Activated CD8-positive, alpha-beta T cell treated with anti-CD3 and anti-CD28 coated beads for 36 hours (primary cell): ENCODE results near the gene ANKRD13A. TPM values are rescaled to one million over a fixed set of nuclear protein-coding genes. Genes with fewer than 3 reads are reported as not detected.

Experiments used
- ATAC-seq: fragments of 200-7000 bp; cut with Tn5 transposase; one replicate; pipeline ENCODE4 v1.10.0; 2021; ENCODE audit warnings: mild to moderate bottlenecking, moderate library complexity
- CTCF ChIA-PET: fragments of 350-600 bp; sonication (Branson Sonifier 250); formaldehyde crosslinking; loops from one replicate; lab custom pipeline; 2021; ENCODE audit warnings: antibody characterized with exemption; lab: Charles Lee
- POLR2A ChIA-PET: fragments of 350-600 bp; sonication (Branson Sonifier 250); formaldehyde crosslinking; loops from one replicate; lab custom pipeline; 2021; ENCODE audit warnings: antibody characterized with exemption; lab: Charles Lee
- DNase-seq: peaks from one replicate; pipeline ENCODE4 v3.0.0-alpha.2; 2020
- H3K27ac Mint-ChIP-seq: one replicate; pipeline ENCODE4 v1.8.0; 2021; ENCODE audit warnings: mild to moderate bottlenecking, mixed read lengths
- H3K27me3 Mint-ChIP-seq: one replicate; pipeline ENCODE4 v1.8.0; 2021; ENCODE audit warnings: mixed read lengths
- H3K36me3 Mint-ChIP-seq: one replicate; pipeline ENCODE4 v1.8.0; 2021; ENCODE audit warnings: low read depth, mixed read lengths
- H3K4me1 Mint-ChIP-seq: one replicate; pipeline ENCODE4 v1.8.0; 2021; ENCODE audit warnings: low read depth, mixed read lengths
- H3K4me3 Mint-ChIP-seq: one replicate; pipeline ENCODE4 v1.8.0; 2021; ENCODE audit warnings: mild to moderate bottlenecking, moderate library complexity, mixed read lengths
- H3K9me3 Mint-ChIP-seq: one replicate; pipeline ENCODE4 v1.8.0; 2021; ENCODE audit warnings: mixed read lengths
- intact Hi-C: fragments of 100-400 bp; cut with micrococcal nuclease; formaldehyde crosslinking; loops from one replicate; pipeline ENCODE4 v1.10.0; 2022
- total RNA-seq, 2 experiments: library from RNA; stranded (reverse); gene quantifications; one replicate each; pipeline ENCODE4 v1.2.3, GENCODE V29; 2021
- TF ChIP-seq, protein P1 (sequence below): fragments of 200-600 bp; IDR thresholded peaks from one replicate; pipeline ENCODE4 v1.8.0; 2022; ENCODE audit warnings: antibody characterized with exemption, mild to moderate bottlenecking

ANKRD13A gene
- total RNA-seq, 2 experiments from 2014 or later: 33.4 to 37.5 TPM

DNA sequence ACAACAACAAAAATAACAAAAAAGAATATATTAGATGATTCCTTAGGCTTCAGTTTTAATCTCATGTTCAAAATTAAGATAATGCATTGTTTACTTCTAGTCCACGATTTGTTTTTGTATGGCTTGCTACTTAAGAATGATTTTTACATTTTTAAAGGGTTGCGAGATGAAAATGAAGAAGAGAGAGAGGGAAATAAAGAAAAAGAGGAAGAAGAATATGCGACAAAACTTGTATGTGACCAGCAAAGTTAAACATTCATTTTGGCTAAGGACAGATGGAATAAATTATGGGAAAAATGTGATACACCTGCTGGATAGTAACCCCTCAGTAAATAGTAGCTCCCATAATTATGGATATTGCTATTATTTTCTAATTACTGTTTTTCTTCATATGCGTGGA lies 1.8 kb upstream of the ANKRD13A start:
- ChIA-PET CTCF (interaction anchor here (1.1 kb wide), 1 partner anchor 23 kb away, joined by 3 read pairs; no protein-coding TSS in a partner anchor), POLR2A (interaction anchor here (1.1 to 4.5 kb wide), 2 partner anchors 9 to 15 kb away, joined by 3 to 16 read pairs; no protein-coding TSS in a partner anchor)
- Mint-ChIP-seq H3K4me1 (peaks cover 52% of the 10 kb centered on the region), H3K36me3 (peaks cover 3% of the 10 kb centered on the region), H3K9me3 (no peaks in the 10 kb centered on the region), H3K27me3 (no peaks in the 10 kb centered on the region), H3K4me3 (peak overlapping the region; percentile 38), H3K27ac (peak overlapping the region; percentile 74)
- TF ChIP-seq, protein P1, sequence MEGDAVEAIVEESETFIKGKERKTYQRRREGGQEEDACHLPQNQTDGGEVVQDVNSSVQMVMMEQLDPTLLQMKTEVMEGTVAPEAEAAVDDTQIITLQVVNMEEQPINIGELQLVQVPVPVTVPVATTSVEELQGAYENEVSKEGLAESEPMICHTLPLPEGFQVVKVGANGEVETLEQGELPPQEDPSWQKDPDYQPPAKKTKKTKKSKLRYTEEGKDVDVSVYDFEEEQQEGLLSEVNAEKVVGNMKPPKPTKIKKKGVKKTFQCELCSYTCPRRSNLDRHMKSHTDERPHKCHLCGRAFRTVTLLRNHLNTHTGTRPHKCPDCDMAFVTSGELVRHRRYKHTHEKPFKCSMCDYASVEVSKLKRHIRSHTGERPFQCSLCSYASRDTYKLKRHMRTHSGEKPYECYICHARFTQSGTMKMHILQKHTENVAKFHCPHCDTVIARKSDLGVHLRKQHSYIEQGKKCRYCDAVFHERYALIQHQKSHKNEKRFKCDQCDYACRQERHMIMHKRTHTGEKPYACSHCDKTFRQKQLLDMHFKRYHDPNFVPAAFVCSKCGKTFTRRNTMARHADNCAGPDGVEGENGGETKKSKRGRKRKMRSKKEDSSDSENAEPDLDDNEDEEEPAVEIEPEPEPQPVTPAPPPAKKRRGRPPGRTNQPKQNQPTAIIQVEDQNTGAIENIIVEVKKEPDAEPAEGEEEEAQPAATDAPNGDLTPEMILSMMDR: no peak
- DNase-seq (no peak), ATAC-seq (no peak)
- intact Hi-C loops: no loop called here

DNA sequence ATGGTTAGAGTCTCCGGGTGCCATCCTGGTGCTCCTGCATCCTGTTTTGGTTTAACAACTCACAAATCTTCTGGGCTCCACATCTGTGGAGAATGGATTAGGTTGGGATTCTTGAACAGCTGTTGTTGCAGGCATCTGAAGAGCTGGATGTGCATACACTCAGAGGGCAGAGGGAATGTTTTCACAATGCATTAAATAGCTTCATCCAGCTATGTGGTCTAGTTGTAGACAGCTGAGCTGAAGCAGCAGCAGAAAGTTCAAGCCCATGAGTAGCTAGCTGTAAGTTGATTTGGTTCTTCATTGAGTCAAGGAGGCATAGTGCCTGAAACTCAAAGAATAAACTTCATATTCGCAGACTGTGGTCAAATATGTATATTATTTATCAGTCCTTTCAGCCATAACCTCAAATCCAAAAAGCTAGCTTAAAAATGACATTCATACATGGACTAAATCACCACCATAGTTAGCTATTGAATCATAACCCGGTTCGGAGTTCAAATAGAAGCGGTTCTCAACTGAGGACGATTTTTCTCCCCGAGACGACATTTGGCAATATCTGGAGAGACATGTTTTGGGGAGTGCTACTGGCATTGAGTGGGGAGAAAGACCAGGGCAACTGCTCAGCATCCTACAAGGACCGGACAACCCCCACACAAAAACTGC lies 858 bp upstream of the ANKRD13A start:
- intact Hi-C loops: no loop called here
- POLR2A ChIA-PET: interaction anchor here (0.5 to 3.5 kb wide), 5 partner anchors 10 to 112 kb away, joined by 3 to 20 read pairs (median 3); no protein-coding TSS in a partner anchor
- Mint-ChIP-seq H3K4me3 (peak overlapping the region; percentile 82), H3K27me3 (no peaks in the 10 kb centered on the region), H3K36me3 (peaks cover 5% of the 10 kb centered on the region), H3K4me1 (peaks cover 51% of the 10 kb centered on the region), H3K27ac (peak overlapping the region; percentile 96), H3K9me3 (no peaks in the 10 kb centered on the region)
- ATAC-seq (no peak), DNase-seq (no peak)
- TF ChIP-seq, protein P1: no peak
- CTCF ChIA-PET: interaction anchor here (0.7 to 1.2 kb wide), 4 partner anchors 18 to 31 kb away, joined by 3 to 4 read pairs (median 3); no protein-coding TSS in a partner anchor

DNA sequence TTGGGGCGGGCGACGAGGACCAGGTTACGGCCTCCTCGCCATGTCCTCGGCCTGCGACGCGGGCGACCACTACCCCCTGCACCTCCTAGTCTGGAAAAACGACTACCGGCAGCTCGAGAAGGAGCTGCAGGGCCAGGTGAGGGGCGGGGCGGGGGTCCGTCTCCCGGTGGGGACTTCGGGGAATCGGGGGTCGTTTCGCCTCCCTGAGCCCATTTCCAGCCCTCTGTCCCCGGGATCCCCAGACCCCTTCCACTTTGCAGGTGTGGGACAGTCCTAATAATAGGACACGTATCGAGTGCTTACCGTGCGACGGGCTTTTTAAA lies 380 bp downstream of the ANKRD13A start:
- ATAC-seq: no peak
- H3K4me1 Mint-ChIP-seq: peaks cover 50% of the 10 kb centered on the region

DNA sequence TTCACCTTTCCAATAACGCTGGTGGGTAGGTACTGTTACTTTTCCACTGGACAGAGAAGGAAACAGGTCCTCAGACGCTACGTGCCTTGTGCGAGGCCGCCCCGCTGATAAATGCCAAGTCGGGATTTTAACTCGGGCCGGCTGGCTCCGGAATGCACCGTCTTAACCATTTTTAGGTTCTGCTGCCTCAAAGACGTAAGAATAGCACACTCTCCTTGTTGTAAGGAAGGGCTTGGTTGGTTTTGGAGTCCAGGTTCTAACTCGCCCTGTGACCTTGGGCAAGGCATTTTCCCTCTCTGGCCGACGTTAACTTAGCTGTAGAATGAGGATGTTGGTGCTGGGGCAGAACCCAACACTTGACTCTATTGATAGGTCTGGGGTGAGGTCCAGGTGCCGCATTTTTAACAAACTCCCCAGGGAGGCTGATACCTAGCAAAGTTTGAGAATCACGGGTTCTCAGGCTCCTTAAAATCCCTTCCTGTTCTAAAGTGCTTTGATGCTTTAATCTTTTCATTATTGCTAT lies 814 bp downstream of the ANKRD13A start:
- TF ChIP-seq, protein P1: no peak
- intact Hi-C loops: no loop called here
- ChIA-PET CTCF (no interaction called here), POLR2A (interaction anchor here (2.0 to 3.5 kb wide), 2 partner anchors 12 to 19 kb away, joined by 9 to 20 read pairs; no protein-coding TSS in a partner anchor)
- Mint-ChIP-seq H3K4me3 (peak overlapping the region; percentile 93), H3K4me1 (peaks cover 54% of the 10 kb centered on the region), H3K9me3 (no peaks in the 10 kb centered on the region), H3K36me3 (peaks cover 5% of the 10 kb centered on the region), H3K27me3 (no peaks in the 10 kb centered on the region), H3K27ac (peak overlapping the region; percentile 90)
- DNase-seq: peak; percentile 46
- ATAC-seq: no peak

More for the DNA sequence above, 380 bp downstream of the ANKRD13A start:
- no peak for DNase-seq
- Mint-ChIP-seq H3K27me3 (no peaks in the 10 kb centered on the region), H3K9me3 (no peaks in the 10 kb centered on the region), H3K4me3 (peak overlapping the region; percentile 93), H3K36me3 (peaks cover 5% of the 10 kb centered on the region), H3K27ac (peak overlapping the region; percentile 90)
- POLR2A ChIA-PET: interaction anchor here (1.3 to 3.5 kb wide), 3 partner anchors 12 to 33 kb away, joined by 3 to 20 read pairs (median 9); no protein-coding TSS in a partner anchor
- intact Hi-C loops: no loop called here
- CTCF ChIA-PET: interaction anchor here (1.2 kb wide), 1 partner anchor 25 kb away, joined by 3 read pairs; no protein-coding TSS in a partner anchor
- TF ChIP-seq, protein P1: no peak

DNA sequence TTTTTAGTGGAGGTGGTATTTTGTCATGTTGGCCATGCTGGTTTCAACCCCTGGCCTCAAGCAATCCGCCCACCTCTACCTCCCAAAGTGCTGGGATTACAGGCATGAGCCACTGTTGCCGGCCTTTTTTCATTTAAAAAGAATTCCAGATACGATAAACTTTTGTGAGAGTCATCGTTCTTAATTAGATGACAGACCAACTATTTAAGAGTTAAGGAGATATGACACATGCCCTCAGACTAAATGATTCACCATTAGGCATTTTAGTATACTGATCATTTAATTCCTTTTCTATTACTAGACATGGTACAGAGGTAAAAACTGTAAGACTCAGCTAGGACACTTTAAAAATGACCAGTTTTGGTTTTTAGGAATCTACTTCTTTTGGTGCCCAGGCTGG lies 2.4 kb downstream of the ANKRD13A start:
- peaks cover 64% of the 10 kb centered on the region for H3K4me1 Mint-ChIP-seq
- ATAC-seq (no peak), DNase-seq (no peak)
- ChIA-PET POLR2A (interaction anchor here (1.0 to 3.5 kb wide), 3 partner anchors 9 to 21 kb away, joined by 4 to 20 read pairs (median 6); no protein-coding TSS in a partner anchor), CTCF (no interaction called here)
- intact Hi-C loops: no loop called here
- H3K9me3 Mint-ChIP-seq: no peaks in the 10 kb centered on the region
- peaks cover 9% of the 10 kb centered on the region for H3K36me3 Mint-ChIP-seq
- H3K27me3 Mint-ChIP-seq: no peaks in the 10 kb centered on the region
- TF ChIP-seq, protein P1: no peak
- H3K27ac Mint-ChIP-seq: no peak overlapping the region
- H3K4me3 Mint-ChIP-seq: peak overlapping the region; percentile 12
